SH-SY5Y (cell line): Measurements from ENCODE around the gene CEP97.

Source experiments
- GATA2 ChIP-seq: IDR thresholded peaks from 2 replicates; pipeline ENCODE4 v1.6.1; 2011; ENCODE audit warnings: mild to moderate bottlenecking, low read depth, low read length
- GATA3 ChIP-seq: IDR thresholded peaks from 2 replicates; pipeline ENCODE4 v1.6.1; 2011; ENCODE audit warnings: low read depth, mild to moderate bottlenecking, low read length, moderate library complexity

DNA sequence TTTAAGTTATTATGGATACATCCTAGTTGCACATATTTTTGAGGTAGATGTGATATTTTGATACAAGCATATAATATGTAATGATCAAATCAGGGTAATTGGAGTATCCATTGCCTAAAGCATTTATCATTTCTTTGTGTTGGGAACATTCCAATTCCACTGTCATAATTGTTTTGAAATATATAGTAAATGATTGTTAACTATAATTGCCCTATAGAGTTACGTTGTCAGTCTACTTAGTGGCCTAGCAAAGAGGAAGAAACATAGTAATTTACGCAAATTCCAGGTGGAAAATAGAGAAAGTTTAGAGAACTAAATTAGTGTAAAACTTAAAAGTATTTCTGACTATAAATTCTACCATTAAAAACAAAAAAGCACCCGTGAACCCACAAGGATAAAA is 79.5 kb downstream of the CEP97 start:
- TF ChIP-seq GATA3, result no peak
- no peak for TF ChIP-seq GATA2
